SK-N-SH (cell line): Measurements from ENCODE around the gene VGLL4.

Source experiments
- EP300 ChIP-seq, 2 experiments: IDR thresholded peaks; 2 replicates each; pipeline versions ENCODE4 v1.4.0 to v1.6.1; 2012; ENCODE audit warnings: borderline replicate concordance in 1 of 2, low read depth in 1 of 2, low read length in 1 of 2
- RCOR1 ChIP-seq: fragments of 150-350 bp; IDR thresholded peaks from 2 replicates; pipeline ENCODE4 v1.6.1; 2017; ENCODE audit warnings: antibody characterized with exemption, low read length
- REST ChIP-seq: IDR thresholded peaks from 2 replicates; pipeline ENCODE4 v1.6.1; 2012; ENCODE audit warnings: mild to moderate bottlenecking, low read depth, low read length, moderate library complexity
- RXRA ChIP-seq: IDR thresholded peaks from 2 replicates; pipeline ENCODE4 v1.4.0; 2012; ENCODE audit warnings: low read depth, mild to moderate bottlenecking, borderline replicate concordance
- TF ChIP-seq, protein P1 (sequence below): IDR thresholded peaks from 2 replicates; pipeline ENCODE4 v1.4.0; 2012; ENCODE audit warnings: low read depth
- TF ChIP-seq, protein P2 (sequence below): fragments of 200-600 bp; sonication (generic); IDR thresholded peaks from 2 replicates; pipeline ENCODE4 v1.6.1; 2017; ENCODE audit warnings: antibody characterized with exemption, mild to moderate bottlenecking, moderate library complexity

DNA sequence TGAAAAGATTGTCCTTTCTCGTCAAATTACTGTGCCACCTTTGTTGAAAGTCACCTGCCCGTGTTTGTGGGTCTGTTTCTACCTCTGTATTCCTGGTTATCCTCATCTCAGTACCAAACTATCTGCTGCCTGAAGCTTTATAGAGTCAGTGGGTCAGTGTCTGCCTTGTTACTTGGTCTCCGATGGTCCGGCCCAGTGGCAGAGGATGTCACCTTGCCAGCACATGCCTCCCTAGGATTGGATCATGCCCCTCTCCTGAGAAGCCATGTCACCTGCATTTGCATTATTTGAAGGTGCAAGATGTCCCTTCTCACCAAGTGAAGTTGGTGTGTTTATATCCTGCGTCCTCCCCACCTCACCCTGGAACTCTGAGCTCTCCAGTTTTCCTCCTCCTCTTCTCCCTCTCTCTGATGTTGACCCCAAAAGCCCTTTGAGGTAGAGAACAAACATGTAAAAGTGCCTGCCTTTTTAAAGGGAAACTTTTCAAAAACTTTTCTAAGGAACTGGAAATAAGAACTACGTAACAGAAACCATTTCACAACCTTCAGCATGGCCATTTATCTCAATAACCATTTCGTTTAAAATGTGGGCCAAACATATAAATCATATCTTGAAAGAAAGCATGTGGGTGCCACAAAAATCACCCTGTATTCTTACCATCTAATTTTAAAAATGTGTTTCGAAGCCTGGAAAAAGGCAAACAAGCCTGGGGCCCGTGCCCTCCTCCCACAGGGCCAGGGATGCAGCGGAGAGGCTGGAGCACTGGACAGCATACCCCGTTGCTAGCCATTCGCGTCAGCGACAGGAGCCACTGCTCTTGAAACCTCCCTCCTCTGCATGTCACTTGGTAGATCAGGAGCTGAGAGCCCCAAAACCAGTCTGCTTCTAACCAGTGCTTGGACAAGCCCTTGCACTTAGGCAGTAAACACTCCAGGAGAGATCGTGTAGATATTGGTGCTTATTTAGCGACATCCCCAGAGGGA is 102.1 kb downstream of the VGLL4 start:
- no peak for TF ChIP-seq RXRA
- no peak for TF ChIP-seq EP300 (IDR thresholded peaks at IDR 0.05; ENCODE audit: borderline replicate concordance in 1 of 2, low read depth in 1 of 2, low read length in 1 of 2)
- TF ChIP-seq, protein P1, sequence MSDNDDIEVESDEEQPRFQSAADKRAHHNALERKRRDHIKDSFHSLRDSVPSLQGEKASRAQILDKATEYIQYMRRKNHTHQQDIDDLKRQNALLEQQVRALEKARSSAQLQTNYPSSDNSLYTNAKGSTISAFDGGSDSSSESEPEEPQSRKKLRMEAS: no peak
- TF ChIP-seq REST: no peak
- TF ChIP-seq, protein P2, sequence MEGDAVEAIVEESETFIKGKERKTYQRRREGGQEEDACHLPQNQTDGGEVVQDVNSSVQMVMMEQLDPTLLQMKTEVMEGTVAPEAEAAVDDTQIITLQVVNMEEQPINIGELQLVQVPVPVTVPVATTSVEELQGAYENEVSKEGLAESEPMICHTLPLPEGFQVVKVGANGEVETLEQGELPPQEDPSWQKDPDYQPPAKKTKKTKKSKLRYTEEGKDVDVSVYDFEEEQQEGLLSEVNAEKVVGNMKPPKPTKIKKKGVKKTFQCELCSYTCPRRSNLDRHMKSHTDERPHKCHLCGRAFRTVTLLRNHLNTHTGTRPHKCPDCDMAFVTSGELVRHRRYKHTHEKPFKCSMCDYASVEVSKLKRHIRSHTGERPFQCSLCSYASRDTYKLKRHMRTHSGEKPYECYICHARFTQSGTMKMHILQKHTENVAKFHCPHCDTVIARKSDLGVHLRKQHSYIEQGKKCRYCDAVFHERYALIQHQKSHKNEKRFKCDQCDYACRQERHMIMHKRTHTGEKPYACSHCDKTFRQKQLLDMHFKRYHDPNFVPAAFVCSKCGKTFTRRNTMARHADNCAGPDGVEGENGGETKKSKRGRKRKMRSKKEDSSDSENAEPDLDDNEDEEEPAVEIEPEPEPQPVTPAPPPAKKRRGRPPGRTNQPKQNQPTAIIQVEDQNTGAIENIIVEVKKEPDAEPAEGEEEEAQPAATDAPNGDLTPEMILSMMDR: no peak
- TF ChIP-seq RCOR1: no peak
